ENCODE measurements around the gene ETV3L. TPM values are rescaled to one million over a fixed set of nuclear protein-coding genes. Genes with fewer than 3 reads are reported as not detected.
"Not testable (repeated sequence)": the region's sequence is repeated elsewhere in the genome, so short reads cannot be mapped to it uniquely, and the experiment has no call there.

Gene ETV3L
- total RNA-seq, 1 experiment from 2014 or later, result not detected

DNA sequence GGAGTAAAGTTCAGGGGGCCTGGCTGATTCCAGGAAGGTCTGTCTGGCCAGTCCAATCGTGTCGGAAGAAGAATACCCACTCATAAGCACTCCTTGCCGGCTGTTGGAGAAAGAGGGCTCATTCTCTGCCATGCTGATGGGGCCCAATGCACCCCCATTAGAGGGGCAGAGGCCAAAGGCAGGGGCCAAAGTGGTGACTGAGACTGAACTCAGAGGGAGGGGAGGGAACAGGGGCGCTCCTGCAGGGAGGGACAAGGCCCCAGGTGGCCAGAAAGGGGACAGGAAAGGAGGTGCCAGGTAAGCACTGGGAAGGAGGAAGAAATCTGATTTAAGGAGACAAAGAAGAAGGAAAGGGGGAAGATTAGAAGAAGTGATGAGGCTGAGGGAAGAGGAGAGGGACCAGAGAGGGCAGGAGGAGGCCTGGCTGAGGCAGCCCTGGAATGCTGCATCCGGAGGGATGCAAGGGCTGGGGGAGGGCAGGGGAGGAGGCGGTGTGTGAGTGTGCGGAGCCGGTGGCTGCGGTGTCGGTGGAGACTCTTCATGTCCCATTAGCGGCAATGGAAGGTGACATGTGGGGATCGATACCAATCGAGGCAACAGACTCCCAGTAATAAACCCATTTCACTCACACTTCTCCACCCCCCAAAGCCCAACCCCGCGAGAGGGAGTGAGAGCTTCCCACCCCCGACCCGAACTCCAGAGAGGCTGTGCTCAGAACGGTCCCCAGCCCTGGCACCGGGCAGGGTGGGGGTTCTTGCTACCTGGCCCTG lies 12.0 kb upstream of the ETV3L start:
- in situ Hi-C loops (cut with HindIII; ENCODE audit: low pct_unique_long_range_greater_than_20kb, low sequenced_read_pairs), result no loop called here

DNA sequence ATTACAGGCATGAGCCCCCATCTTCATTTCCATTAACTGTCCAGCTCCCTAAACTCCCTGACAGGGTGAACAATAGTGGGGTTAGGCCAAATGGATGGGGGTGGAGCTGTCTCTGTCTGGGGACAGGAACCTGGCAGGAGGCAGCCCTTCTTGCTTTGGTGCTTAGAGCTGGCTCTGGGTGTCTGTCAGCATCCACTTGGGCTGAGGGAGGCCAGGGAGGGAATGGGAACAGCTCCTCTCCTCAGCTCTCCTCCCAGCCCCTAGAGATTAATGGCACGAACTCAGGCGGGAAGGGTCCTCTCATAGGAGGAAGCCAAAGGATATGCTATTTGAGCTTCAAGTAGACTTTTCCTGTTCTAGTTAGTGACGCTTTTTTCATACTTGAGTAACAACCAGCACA lies 11.1 kb upstream of the ETV3L start:
- in situ Hi-C loops (cut with HindIII; ENCODE audit: low pct_unique_long_range_greater_than_20kb, low sequenced_read_pairs), result no loop called here
- DNase-seq (ENCODE audit: low read depth, low spot score), result no peak

More for the DNA sequence above, 12.0 kb upstream of the ETV3L start:
- no peak for DNase-seq (ENCODE audit: low read depth, low spot score)

DNA sequence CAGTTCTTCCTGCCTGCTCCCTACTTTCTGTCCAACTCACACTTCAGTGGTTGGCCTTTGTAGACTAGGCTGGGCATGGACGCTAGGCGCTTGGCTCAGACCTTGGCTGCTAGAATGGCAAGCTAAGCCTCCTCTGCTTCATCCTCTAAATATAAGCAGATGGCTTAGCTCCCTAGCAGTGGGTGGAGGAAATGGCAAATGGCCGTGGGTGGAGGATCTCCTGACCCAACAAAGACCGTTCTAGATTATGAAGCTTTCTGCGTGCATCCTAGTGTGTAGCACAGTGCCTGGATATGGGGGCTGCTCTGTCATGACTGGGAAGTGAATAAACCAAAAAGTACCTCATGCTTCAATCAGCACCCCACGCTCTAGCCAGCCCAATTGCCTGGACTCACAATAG lies 10.4 kb upstream of the ETV3L start:
- no peak for DNase-seq (ENCODE audit: low read depth, low spot score)
- in situ Hi-C loops (cut with HindIII; ENCODE audit: low pct_unique_long_range_greater_than_20kb, low sequenced_read_pairs), result no loop called here

DNA sequence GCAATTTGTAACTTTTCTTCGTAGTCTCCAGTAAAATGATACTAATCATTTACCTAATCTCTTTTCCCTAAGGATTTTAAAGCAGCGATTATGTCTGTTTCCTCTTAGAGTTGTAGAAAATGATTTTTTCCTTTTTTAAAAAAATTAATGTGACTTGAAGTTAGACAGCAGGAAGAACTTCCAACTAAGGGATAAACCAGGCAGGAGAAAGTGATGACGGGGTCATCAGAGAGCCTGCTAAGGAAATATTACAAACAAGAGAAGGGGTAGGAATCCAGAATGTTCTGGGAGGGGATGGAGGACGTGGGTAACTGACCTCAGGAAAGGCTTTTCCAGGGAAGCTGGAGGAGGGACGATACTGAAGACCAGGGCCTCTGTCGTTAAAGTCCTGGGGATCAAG lies 8.8 kb upstream of the ETV3L start:
- DNase-seq (ENCODE audit: low read depth, low spot score), result no peak
- in situ Hi-C loops (cut with HindIII; ENCODE audit: low pct_unique_long_range_greater_than_20kb, low sequenced_read_pairs), result no loop called here

DNA sequence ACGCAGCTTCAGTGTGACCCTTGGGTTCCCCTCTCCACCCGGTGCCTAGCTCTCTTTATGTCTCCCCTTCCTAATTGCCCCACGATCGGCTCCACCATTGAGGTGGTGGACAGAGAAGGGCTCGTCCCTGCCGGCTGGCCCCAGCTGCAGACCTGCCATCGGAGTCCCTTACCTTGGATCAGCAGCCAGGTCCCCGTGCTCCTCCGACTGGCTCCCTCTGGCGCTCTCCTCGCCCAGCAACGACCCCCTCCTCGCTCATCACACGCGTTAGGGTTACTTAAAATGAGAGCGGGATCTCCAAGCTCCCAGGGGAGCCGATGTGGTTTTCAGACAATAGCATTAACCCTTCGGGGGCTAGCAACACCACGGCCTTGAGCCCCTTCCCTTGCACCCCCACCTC lies 8.1 kb upstream of the ETV3L start:
- in situ Hi-C loops (cut with HindIII; ENCODE audit: low pct_unique_long_range_greater_than_20kb, low sequenced_read_pairs), result no loop called here
- no peak for DNase-seq (ENCODE audit: low read depth, low spot score)

DNA sequence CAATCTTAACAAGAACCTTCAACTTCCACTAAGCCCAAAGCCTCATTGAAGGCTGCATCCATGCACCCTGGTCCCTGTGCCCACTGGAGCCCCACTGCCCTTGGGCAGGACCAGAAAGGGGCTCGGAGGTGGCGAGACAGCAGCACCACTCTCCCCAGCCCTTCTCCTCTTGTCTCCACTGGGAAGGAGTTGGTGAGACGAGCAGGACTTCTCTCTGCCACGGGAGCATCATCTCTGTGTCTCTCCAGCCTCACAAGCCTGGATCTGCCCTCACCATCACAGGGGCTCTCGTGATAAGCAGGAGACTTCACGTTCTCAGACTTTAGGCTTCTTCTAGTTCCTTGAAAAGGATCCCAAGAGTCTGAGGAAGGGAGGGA lies 7.2 kb upstream of the ETV3L start:
- DNase-seq (ENCODE audit: low read depth, low spot score), result no peak
- in situ Hi-C loops (cut with HindIII; ENCODE audit: low pct_unique_long_range_greater_than_20kb, low sequenced_read_pairs), result no loop called here

DNA sequence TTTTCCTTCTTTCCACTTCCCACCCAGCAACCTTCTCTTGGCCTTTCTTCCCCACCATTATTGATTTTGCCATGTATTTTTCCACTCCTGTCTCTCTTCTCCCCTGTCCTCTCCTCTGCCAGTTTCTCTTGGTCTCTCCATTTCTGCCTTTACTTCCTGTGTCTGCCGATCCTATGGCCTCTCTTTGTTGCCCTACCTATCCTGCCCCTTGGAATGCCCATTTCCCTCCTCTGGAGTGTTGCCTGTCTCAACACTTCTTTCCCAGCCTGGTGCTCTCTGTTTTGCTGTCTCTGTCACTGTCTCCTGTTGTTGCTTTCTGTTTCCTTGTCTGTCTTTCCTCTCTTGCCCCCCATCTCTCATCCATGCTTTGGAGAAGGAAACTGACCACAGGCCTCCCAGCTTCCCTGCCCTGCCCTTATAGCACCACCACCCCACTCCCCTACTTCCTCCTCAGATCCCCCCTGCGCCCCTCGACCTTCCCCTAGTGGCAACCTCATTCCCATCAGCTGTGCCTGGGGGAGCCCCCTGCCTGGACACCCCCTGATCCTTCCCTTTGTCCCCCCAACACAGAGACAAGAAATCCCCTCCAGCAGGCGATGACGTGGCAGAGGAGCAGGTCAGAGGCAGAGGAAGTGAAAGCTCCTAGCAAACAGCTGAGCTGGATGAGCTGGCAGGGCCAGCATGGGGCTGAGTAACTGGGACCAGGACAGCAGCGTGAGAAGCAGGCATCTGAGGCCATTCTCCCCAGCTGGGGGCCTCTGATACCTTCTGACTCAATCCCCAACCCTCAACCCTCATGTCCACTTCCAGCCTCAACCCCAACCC lies 6.6 kb upstream of the ETV3L start:
- in situ Hi-C loops (cut with HindIII; ENCODE audit: low pct_unique_long_range_greater_than_20kb, low sequenced_read_pairs), result no loop called here
- no peak for DNase-seq (ENCODE audit: low read depth, low spot score)

DNA sequence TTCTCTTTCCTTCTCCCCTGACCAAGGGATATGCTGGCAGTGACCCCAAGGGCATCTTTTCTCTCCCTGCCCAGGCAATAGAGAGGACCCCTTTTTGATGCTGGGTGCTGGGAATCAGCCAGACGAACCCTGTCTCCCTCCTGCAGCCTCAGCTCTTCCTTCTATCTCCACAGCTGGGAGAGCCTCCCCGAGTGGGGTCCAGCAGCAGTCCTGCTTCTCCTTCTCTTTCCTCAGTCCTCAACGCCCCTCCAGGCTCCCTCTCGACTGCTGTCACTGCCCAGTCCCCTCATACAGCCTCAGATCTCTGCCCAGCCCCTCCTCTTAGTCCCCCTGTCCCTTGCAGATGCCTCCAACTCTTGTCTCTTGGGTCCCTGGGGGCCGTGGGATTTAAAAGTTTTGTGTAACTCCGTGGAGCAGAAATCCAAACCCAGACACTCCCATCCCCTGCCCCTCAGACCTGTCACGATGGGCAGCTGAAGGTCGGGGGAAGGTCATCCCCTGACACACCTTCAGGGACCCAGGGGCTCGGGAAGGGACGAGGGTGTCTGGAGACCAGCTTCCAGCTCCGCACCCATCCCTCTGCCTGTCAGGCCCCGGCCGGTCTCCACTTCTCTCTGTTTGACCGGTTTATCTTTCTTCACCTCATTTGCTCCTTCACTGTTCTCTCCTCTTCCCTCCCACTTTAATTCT lies 5.8 kb upstream of the ETV3L start:
- DNase-seq (ENCODE audit: low read depth, low spot score), result no peak

DNA sequence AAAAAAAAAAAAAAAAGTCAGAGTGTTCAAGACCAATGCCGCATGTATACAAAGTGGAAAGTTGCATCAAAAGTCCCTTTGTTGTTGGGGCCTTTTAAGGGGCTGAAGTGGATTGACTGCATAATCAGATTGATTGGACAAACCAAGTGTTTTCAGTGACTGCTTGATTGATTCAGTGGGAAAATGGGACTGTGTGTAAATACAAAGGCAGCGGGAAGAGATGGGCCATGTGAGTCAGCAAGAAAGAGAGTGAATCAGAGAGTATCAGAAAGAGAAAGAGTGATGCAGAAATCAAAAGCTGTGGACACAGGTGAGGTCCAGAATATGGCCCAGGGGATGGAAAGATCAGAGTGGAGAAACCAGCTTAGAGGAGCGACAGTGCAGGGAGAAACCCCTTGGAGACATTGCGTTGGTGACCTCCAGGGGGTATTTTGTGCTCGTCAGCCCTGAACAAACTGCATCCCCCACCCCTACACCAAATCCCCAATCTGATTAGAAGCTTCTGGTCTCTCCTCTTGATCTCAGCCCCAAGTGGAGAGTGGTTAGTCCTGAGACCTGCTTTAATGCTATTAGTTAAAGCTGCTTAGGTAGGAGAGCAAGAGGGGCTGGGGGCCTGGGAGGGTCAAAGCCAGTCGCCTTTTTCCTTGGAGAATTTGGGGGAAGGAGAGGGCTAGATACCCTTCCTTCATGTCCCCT lies 5.1 kb upstream of the ETV3L start:
- in situ Hi-C loops (cut with HindIII; ENCODE audit: low pct_unique_long_range_greater_than_20kb, low sequenced_read_pairs), result no loop called here
- no peak for DNase-seq (ENCODE audit: low read depth, low spot score)

More for the DNA sequence above, 5.8 kb upstream of the ETV3L start:
- in situ Hi-C loops (cut with HindIII; ENCODE audit: low pct_unique_long_range_greater_than_20kb, low sequenced_read_pairs), result no loop called here

DNA sequence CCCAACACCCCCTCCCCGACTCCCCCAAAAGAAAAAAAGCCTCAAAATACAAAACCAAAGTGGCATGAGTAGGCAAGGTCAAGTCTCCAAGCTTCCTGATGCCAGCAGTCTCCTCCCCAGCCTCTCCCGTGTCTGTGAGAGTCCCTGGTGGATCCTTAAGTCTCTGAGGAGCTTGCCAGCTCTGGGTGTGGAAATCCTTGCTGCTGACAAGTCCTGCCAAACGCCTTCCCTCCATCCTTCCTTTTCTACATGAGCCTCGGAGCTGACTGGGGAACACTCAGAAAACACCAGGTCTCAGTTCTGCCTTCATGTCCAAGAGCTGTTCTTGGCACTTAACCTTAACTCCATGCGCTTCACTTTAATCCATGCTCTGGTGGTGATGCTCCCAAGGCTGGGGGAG lies 3.7 kb upstream of the ETV3L start:
- in situ Hi-C loops (cut with HindIII; ENCODE audit: low pct_unique_long_range_greater_than_20kb, low sequenced_read_pairs), result no loop called here
- no peak for DNase-seq (ENCODE audit: low read depth, low spot score)

DNA sequence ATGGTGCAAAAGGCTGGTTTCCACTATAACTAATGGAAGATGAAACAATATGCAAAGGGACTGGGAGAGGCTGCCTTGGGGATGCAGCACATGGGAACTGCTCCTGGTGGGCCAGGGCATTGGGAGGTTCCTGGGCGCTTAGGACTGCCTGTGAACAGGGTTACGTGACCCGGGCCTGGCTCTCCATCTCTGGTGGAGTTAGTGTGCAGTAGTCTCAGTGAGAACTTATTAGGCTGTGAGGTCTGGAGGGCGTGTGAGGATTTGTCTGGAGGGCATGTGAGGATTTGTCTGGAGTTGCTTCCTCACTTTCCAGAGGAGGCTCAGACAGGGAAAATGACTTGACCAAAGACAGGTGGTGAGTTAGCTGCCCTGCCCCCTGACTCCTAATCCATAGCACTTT lies 1.5 kb upstream of the ETV3L start:
- in situ Hi-C loops (cut with HindIII; ENCODE audit: low pct_unique_long_range_greater_than_20kb, low sequenced_read_pairs), result no loop called here
- no peak for DNase-seq (ENCODE audit: low read depth, low spot score)

DNA sequence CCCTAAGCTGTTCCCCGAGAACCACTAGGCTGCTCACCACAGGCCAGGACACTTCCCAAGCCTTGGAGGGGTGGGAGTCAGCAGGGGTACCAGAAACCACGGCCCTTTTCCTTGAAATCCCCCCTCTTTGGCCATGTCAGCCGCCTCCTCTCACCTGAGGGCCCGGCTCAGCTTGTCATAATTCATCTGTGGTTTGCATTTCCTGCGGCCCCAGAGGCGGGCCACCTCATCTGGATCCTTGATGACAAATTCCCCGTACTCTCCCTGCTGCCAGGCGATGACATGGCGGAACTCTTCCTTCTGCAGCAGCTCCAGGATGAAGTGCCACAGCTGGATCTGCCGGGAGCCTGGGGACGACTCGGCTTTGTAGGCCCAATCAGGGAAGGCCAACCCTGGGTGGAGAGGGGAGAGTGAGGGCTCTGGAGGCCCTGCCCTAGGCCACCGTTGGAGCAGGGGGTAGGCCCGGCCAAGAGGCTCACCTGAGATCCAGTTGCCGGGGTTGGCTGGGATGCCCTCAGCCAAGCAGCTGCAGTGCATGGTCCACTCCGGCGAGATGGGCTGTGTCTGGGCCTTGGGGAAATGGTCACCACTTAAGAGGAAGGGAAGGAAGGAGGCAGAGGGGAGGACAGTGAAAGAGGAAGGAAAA lies 498 bp downstream of the ETV3L start:
- DNase-seq (ENCODE audit: low read depth, low spot score); in situ Hi-C loops (cut with HindIII; ENCODE audit: low pct_unique_long_range_greater_than_20kb, low sequenced_read_pairs): not testable (repeated sequence)

DNA sequence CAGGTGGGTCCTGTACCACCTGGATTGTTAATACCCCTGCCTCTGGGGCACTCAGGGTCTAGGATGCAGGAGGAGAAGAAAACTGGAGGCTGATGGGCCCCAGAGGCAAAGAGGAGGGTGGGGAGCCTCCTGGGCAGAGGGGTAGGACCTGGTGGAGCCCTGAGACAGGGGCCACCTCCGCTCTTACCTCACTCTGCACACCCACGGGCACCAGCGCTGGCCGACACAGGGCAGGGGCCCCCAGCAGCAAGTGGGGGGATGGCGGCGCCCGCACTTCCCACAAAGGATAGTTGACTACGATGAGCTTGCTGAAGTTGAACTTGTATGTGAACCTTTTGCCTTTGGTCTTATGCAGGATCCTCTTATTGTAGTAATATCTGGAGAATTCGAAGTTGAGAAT lies 1.1 kb downstream of the ETV3L start:
- in situ Hi-C loops (cut with HindIII; ENCODE audit: low pct_unique_long_range_greater_than_20kb, low sequenced_read_pairs), result no loop called here
- no peak for DNase-seq (ENCODE audit: low read depth, low spot score)

DNA sequence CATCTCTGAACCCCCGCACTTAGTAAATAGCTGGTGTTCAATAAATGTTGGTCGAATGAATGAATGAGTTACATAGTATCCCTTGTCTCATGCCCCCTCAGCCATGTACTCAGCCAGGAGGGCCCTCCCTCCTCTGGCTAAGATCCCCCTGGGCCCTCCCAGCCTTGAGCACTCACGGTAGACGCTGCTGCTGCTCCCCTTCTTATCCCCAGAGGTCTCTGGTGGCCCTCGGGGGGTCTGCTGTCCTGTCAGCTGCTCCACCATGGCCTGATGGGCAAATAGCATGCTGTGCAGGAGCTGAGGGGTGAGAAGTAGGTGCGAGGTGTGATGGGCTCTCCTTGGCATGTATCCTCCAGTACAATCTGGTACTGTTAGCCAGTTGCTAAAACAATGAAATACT lies 1.9 kb downstream of the ETV3L start:
- in situ Hi-C loops (cut with HindIII; ENCODE audit: low pct_unique_long_range_greater_than_20kb, low sequenced_read_pairs), result no loop called here
- no peak for DNase-seq (ENCODE audit: low read depth, low spot score)

DNA sequence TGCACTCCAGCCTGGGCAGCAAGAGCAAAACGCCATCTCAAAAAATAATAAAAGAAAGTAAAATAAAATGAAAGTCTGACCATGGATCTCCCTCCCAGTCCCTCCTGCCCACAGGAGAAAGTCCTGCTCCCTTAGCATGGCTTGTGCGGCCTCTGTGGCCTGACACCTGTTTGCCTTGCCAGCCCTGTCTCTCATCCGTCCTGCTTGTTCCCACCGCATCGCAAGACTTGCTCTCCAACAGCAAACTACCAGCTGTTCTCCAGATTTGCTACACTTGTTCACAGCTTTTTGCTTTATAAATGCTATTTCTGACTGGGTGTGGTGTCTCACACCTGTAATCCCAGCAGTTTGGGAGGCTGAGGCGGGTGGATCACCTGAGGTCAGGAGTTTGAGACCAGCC lies 2.7 kb downstream of the ETV3L start:
- DNase-seq (ENCODE audit: low read depth, low spot score), result no peak
- in situ Hi-C loops (cut with HindIII; ENCODE audit: low pct_unique_long_range_greater_than_20kb, low sequenced_read_pairs), result no loop called here

DNA sequence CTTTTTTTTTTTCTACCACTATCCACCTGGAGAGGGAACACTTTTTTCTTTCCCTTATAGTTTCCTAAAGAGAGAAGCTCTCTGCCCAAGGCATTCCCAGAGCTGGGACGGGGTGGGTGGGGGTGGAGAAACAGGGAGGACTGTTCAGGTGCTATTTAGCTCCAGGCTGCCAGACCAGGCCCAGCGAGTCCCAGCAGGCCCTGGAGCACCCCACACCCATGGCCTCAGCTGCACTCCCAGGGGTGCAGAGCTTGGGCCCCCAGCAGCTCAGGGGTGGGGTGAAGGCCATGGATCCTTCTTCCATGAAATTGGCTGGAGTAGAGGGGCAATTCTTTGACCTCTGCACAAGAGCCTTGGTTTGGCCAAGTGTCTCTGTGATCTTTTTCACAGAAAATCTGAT lies 4.1 kb downstream of the ETV3L start:
- no peak for DNase-seq (ENCODE audit: low read depth, low spot score)
- in situ Hi-C loops (cut with HindIII; ENCODE audit: low pct_unique_long_range_greater_than_20kb, low sequenced_read_pairs), result no loop called here

DNA sequence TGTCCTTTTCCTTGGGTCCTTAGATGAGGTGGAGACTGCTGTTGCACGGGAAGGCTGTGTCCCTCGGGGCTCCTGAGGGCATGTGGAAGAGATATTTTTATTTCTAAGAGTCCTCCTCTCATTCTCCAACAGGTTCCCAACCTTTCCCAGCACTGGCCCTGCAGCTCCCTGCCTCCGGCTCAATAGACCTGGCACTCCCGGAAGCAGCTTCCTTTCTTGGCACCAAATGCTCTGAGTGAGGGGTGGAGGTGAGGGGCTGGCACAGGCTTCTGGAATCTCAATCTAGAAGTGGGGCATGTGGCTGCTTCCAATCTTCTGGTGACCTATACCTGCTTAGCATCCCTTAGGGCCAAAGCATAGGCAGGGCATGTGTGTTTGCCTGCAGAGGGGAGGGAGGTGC lies 4.5 kb downstream of the ETV3L start:
- in situ Hi-C loops (cut with HindIII; ENCODE audit: low pct_unique_long_range_greater_than_20kb, low sequenced_read_pairs), result no loop called here
- DNase-seq (ENCODE audit: low read depth, low spot score), result no peak

DNA sequence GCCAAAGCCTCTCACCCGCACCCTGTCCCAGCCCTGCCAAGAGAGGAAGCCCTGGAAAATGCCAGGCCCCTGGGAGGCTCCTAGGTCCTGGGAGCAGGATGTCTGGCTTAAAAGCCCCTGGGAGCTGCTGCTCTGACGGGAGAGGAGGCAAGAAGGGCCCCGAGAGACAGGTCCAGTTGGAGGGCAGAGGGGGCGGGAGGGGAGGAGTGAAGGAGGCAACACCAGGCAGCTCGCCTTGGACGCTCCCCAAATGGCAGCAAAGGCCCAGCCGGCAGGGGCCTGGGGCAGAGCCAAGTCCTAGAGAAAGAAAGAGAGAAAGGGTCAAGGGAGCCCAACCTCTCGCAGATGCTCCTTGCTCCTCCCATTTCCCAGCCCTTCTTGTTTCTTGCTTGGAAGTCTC lies 6.8 kb downstream of the ETV3L start:
- in situ Hi-C loops (cut with HindIII; ENCODE audit: low pct_unique_long_range_greater_than_20kb, low sequenced_read_pairs), result no loop called here
- DNase-seq (ENCODE audit: low read depth, low spot score), result no peak
